EH (cell line): ENCODE measurements around the gene P2RY2.
A peak's percentile ranks its signal among the peaks of the same experiment; 100 is the strongest.

Experiments used
- DNase-seq: peaks from one replicate; pipeline ENCODE4 v3.0.0-alpha.2; 2015; ENCODE audit warnings: low read depth

Gene P2RY2

GRCh38 chr11:73205661-73206343 is 12.3 kb upstream of the P2RY2 start:
- DNase-seq: no peak

GRCh38 chr11:73206801-73207200 is 11.3 kb upstream of the P2RY2 start:
- DNase-seq: peak; percentile 35

GRCh38 chr11:73209892-73210291 is 8.2 kb upstream of the P2RY2 start:
- DNase-seq: no peak

- DNase-seq: peak; percentile 28
Observed at GRCh38 chr11:73210916-73211667, 7.0 kb upstream of the P2RY2 start.

GRCh38 chr11:73213196-73214143 is 4.6 kb upstream of the P2RY2 start:
- DNase-seq: no peak

GRCh38 chr11:73215191-73216134 is 2.6 kb upstream of the P2RY2 start:
- DNase-seq: no peak

- DNase-seq: no peak
Observed at GRCh38 chr11:73216465-73216864, 1.6 kb upstream of the P2RY2 start.

GRCh38 chr11:73217131-73217809 is 811 bp upstream of the P2RY2 start:
- DNase-seq: no peak

- DNase-seq: no peak
Observed at GRCh38 chr11:73217810-73218105, 323 bp upstream of the P2RY2 start.

GRCh38 chr11:73218830-73219215 is 742 bp downstream of the P2RY2 start:
- DNase-seq: no peak

- no peak for DNase-seq
Observed at GRCh38 chr11:73219396-73220285, 1.6 kb downstream of the P2RY2 start.

GRCh38 chr11:73221451-73221850 is 3.4 kb downstream of the P2RY2 start:
- no peak for DNase-seq

GRCh38 chr11:73221996-73222395 is 3.9 kb downstream of the P2RY2 start:
- DNase-seq: no peak

GRCh38 chr11:73223998-73224730 is 6.1 kb downstream of the P2RY2 start:
- no peak for DNase-seq

GRCh38 chr11:73225001-73225686 is 7.1 kb downstream of the P2RY2 start:
- no peak for DNase-seq

- no peak for DNase-seq
Observed at GRCh38 chr11:73225851-73226250, 7.8 kb downstream of the P2RY2 start.

GRCh38 chr11:73226297-73227006 is 8.4 kb downstream of the P2RY2 start:
- DNase-seq: no peak
